ENCODE measurements around the gene SCAMP1. TPM values are rescaled to one million over a fixed set of nuclear protein-coding genes. Genes with fewer than 3 reads are reported as not detected.

SCAMP1 gene
- total and polyA plus RNA-seq, 2 experiments from 2014 or later: 22.4 to 47.6 TPM

GRCh38 chr5:78512435-78512834, 152.0 kb downstream of the SCAMP1 start:
- Histone ChIP-seq H3K4me2 (no peak overlapping the region), H3K36me3 (replicated peaks; ENCODE audit: insufficient read depth, low read depth) (no peaks in the 10 kb centered on the region), H3K79me2 (peaks cover 35% of the 10 kb centered on the region), H3K4me1 (ENCODE audit: insufficient read depth) (peaks cover 37% of the 10 kb centered on the region), H3K4me3 (no peak overlapping the region), H3K27ac (no peak overlapping the region), H2AFZ (no peak overlapping the region), H3K9me3 (ENCODE audit: low read depth) (no peaks in the 10 kb centered on the region), H3K9me2 (replicated peaks; ENCODE audit: insufficient read depth) (no peaks in the 10 kb centered on the region), H4K20me1 (ENCODE audit: insufficient read depth, poor library complexity, severe bottlenecking) (no peaks in the 10 kb centered on the region), H3K27me3 (no peaks in the 10 kb centered on the region)
- no peak for TF ChIP-seq CTCF (IDR thresholded peaks at IDR 0.05; ENCODE audit: poor library complexity)
- no peak for TF ChIP-seq EZH2 (IDR thresholded peaks at IDR 0.05; ENCODE audit: borderline replicate concordance)
- no peak for TF ChIP-seq EZH2phosphoT487 (IDR thresholded peaks at IDR 0.05; ENCODE audit: low read depth, severe bottlenecking, unreplicated experiment)
- DNase-seq (ENCODE audit: low spot score): no peak
- 95% methylated on average over 3 of the region's 3 CpGs for WGBS (ENCODE audit: low lambda C conversion rate, missing lambda C conversion rate)

DNA sequence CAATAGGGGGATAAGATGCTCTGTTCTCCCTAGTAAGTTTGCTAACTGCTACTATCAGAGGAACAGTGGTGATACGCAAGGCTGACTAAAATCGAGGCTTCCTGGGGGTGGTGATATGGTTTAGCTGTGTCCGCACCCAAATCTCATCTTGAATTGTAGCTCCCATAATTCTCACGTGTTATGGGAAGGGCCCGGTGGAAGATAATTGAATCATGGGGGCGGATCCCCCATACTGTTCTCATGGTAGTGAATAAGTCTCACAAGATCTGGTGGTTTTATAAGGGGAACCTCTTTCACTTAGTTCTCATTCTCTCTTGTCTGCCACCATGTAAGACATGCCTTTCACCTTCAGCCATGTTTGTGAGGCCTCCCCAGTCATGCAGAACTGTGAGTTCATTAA, 153.0 kb downstream of the SCAMP1 start:
- Histone ChIP-seq H3K27me3 (no peaks in the 10 kb centered on the region), H3K4me3 (no peak overlapping the region), H3K4me2 (no peak overlapping the region), H3K4me1 (ENCODE audit: insufficient read depth) (peaks cover 35% of the 10 kb centered on the region), H3K36me3 (replicated peaks; ENCODE audit: insufficient read depth, low read depth) (no peaks in the 10 kb centered on the region), H4K20me1 (ENCODE audit: insufficient read depth, poor library complexity, severe bottlenecking) (no peaks in the 10 kb centered on the region), H2AFZ (no peak overlapping the region), H3K27ac (no peak overlapping the region), H3K9me3 (ENCODE audit: low read depth) (no peaks in the 10 kb centered on the region), H3K9me2 (replicated peaks; ENCODE audit: insufficient read depth) (no peaks in the 10 kb centered on the region), H3K79me2 (peaks cover 35% of the 10 kb centered on the region)
- no peak for DNase-seq (ENCODE audit: low spot score)
- 80% methylated on average over 6 of the region's 6 CpGs for WGBS (ENCODE audit: low lambda C conversion rate, missing lambda C conversion rate)
- TF ChIP-seq EZH2 (IDR thresholded peaks at IDR 0.05; ENCODE audit: borderline replicate concordance) (no peak), EZH2phosphoT487 (IDR thresholded peaks at IDR 0.05; ENCODE audit: low read depth, severe bottlenecking, unreplicated experiment) (no peak), CTCF (IDR thresholded peaks at IDR 0.05; ENCODE audit: poor library complexity) (no peak)

GRCh38 chr5:78514427-78515330, 154.3 kb downstream of the SCAMP1 start:
- no peak overlapping the region for H3K4me3 ChIP-seq
- H3K79me2 ChIP-seq: peaks cover 35% of the 10 kb centered on the region
- no peaks in the 10 kb centered on the region for H3K9me3 ChIP-seq (ENCODE audit: low read depth)
- H3K4me1 ChIP-seq (ENCODE audit: insufficient read depth): peaks cover 34% of the 10 kb centered on the region
- H3K27ac ChIP-seq: no peak overlapping the region
- H3K4me2 ChIP-seq: no peak overlapping the region
- H4K20me1 ChIP-seq (ENCODE audit: insufficient read depth, poor library complexity, severe bottlenecking): no peaks in the 10 kb centered on the region
- H3K9me2 ChIP-seq (replicated peaks; ENCODE audit: insufficient read depth): no peaks in the 10 kb centered on the region
- H3K27me3 ChIP-seq: no peaks in the 10 kb centered on the region
- H3K36me3 ChIP-seq (replicated peaks; ENCODE audit: insufficient read depth, low read depth): no peaks in the 10 kb centered on the region
- no peak overlapping the region for H2AFZ ChIP-seq
- no peak for DNase-seq (ENCODE audit: low spot score)
- no peak for TF ChIP-seq CTCF (IDR thresholded peaks at IDR 0.05; ENCODE audit: poor library complexity)
- TF ChIP-seq EZH2phosphoT487 (IDR thresholded peaks at IDR 0.05; ENCODE audit: low read depth, severe bottlenecking, unreplicated experiment): no peak
- no peak for TF ChIP-seq EZH2 (IDR thresholded peaks at IDR 0.05; ENCODE audit: borderline replicate concordance)
- 75% methylated on average over 8 of the region's 8 CpGs for WGBS (ENCODE audit: low lambda C conversion rate, missing lambda C conversion rate)

Measured in hepatocyte (in vitro differentiated cells).